Endothelial cell of umbilical vein (primary cell): ENCODE results near the gene RYR1. TPM values are rescaled to one million over a fixed set of nuclear protein-coding genes. Genes with fewer than 3 reads are reported as not detected.

ENCODE experiments used
- BruUV-seq: library from RNA; stranded (reverse); fragments of 400-500 nt; replicated peaks from 2 replicates; lab custom pipeline; 2021; lab: Mats Ljungman, UMichigan
- CTCF ChIA-PET: fragments of 300-600, 350-600 bp; sonication (Branson Sonifier 250); formaldehyde crosslinking; loops from one replicate; lab custom pipeline; 2021; ENCODE audit warnings: antibody characterized with exemption, inconsistent platforms; lab: Charles Lee
- POLR2A ChIA-PET: fragments of 300-600, 350-600 bp; sonication (Branson Sonifier 250); formaldehyde crosslinking; loops from one replicate; lab custom pipeline; 2021; ENCODE audit warnings: antibody characterized with exemption, inconsistent platforms; lab: Charles Lee
- DNase-seq: peaks from one replicate; pipeline ENCODE4 v3.0.0-alpha.2; 2011; ENCODE audit warnings: low read depth, low spot score
- FAIRE-seq: peaks from 2 replicates; lab custom pipeline; 2011; peaks lifted over from hg19 to GRCh38; lab: Jason Lieb, UNC
- H2AFZ ChIP-seq: 2 replicates; pipeline ENCODE4 v1.6.0; 2012; ENCODE audit warnings: low read depth, low read length, control low read depth, inconsistent platforms
- H3K27ac ChIP-seq: 2 replicates; pipeline ENCODE4 v1.5.1; 2011; ENCODE audit warnings: low read depth, mild to moderate bottlenecking, control low read depth, low read length, moderate library complexity; ENCODE audit not compliant: insufficient read depth
- H3K27me3 ChIP-seq, 2 experiments: 2 replicates each; pipeline versions ENCODE4 v1.6.0 to v1.6.1; 2011; ENCODE audit warnings: low read length in 2 of 2, mixed read lengths in 1 of 2; ENCODE audit not compliant: control insufficient read depth in 2 of 2, insufficient read depth in 2 of 2
- H3K36me3 ChIP-seq, 2 experiments: 2 replicates in 1 of 2; 3 replicates in 1 of 2; pipeline ENCODE4 v1.5.1; 2011; ENCODE audit warnings: low read length in 2 of 2, mild to moderate bottlenecking in 1 of 2, moderate library complexity in 1 of 2; ENCODE audit not compliant: control insufficient read depth in 2 of 2, insufficient read depth in 2 of 2; ENCODE audit errors: extremely low read depth in 1 of 2
- H3K4me1 ChIP-seq: 3 replicates; pipeline ENCODE4 v1.5.1; 2011; ENCODE audit warnings: mild to moderate bottlenecking, low read length; ENCODE audit not compliant: control insufficient read depth, insufficient read depth; ENCODE audit errors: extremely low read depth
- H3K4me2 ChIP-seq: 2 replicates; pipeline ENCODE4 v1.6.1; 2011; ENCODE audit warnings: low read length, control low read depth, mixed read lengths; ENCODE audit not compliant: insufficient read depth
- H3K4me3 ChIP-seq, 3 experiments: fragments of 200-600 bp in 1 of 3; sonication (generic), shearing (Covaris generic) in 1 of 3; replicated peaks in 1 of 3; 2 replicates each; pipeline ENCODE4 v1.5.1; 2011 to 2016; ENCODE audit warnings: control low read depth in 3 of 3, low read length in 3 of 3, mild to moderate bottlenecking in 2 of 3, inconsistent platforms in 1 of 3, low read depth in 1 of 3, moderate library complexity in 1 of 3; ENCODE audit not compliant: insufficient read depth in 1 of 3
- H3K79me2 ChIP-seq: 2 replicates; pipeline ENCODE4 v1.6.0; 2012; ENCODE audit warnings: low read length, inconsistent platforms; ENCODE audit not compliant: control insufficient read depth, insufficient read depth
- H3K9ac ChIP-seq: replicated peaks from 2 replicates; pipeline ENCODE3; 2011; ENCODE audit warnings: low read length, control low read depth; ENCODE audit not compliant: insufficient read depth; ENCODE audit errors: extremely low read depth
- H3K9me1 ChIP-seq: replicated peaks from 3 replicates; pipeline ENCODE4 v1.6.0; 2011; ENCODE audit warnings: mild to moderate bottlenecking, low read length; ENCODE audit not compliant: control insufficient read depth, insufficient read depth; ENCODE audit errors: extremely low read depth
- H3K9me3 ChIP-seq: replicated peaks from 2 replicates; pipeline ENCODE4 v1.5.1; 2012; ENCODE audit warnings: low read length, inconsistent platforms; ENCODE audit not compliant: control insufficient read depth, insufficient read depth
- H4K20me1 ChIP-seq: replicated peaks from 2 replicates; pipeline ENCODE3; 2011; ENCODE audit warnings: mild to moderate bottlenecking, low read length; ENCODE audit not compliant: control insufficient read depth, insufficient read depth; ENCODE audit errors: extremely low read depth
- EZH2 ChIP-seq: IDR thresholded peaks from 2 replicates; pipeline ENCODE4 v1.6.1; 2012; ENCODE audit warnings: borderline replicate concordance, low read depth, mild to moderate bottlenecking, moderate library complexity, low read length, inconsistent platforms; ENCODE audit not compliant: severe bottlenecking
- FOS ChIP-seq: IDR thresholded peaks from 2 replicates; pipeline ENCODE4 v1.6.1; 2011; ENCODE audit warnings: mild to moderate bottlenecking, low read length, moderate library complexity, borderline replicate concordance; ENCODE audit not compliant: insufficient read depth
- GATA2 ChIP-seq: IDR thresholded peaks from 2 replicates; pipeline ENCODE4 v1.7.0; 2011; ENCODE audit warnings: low read depth, mild to moderate bottlenecking, moderate library complexity, mixed read lengths, low read length; ENCODE audit not compliant: insufficient read length, insufficient read depth
- JUN ChIP-seq: IDR thresholded peaks from 2 replicates; pipeline ENCODE4 v1.6.1; 2011; ENCODE audit warnings: borderline replicate concordance, low read depth; ENCODE audit not compliant: insufficient read length, insufficient read depth
- MAX ChIP-seq: IDR thresholded peaks from 2 replicates; pipeline ENCODE4 v1.6.1; 2011; ENCODE audit not compliant: insufficient read depth, insufficient read length
- MYC ChIP-seq: IDR thresholded peaks from one replicate; pipeline ENCODE4 v1.6.1; 2011; ENCODE audit warnings: mild to moderate bottlenecking, low read depth, low read length
- POLR2A ChIP-seq: IDR thresholded peaks from 2 replicates; pipeline ENCODE4 v1.6.1; 2012; ENCODE audit warnings: low read depth, mild to moderate bottlenecking, control low read depth, low read length
- POLR2AphosphoS5 ChIP-seq: IDR thresholded peaks from 2 replicates; pipeline ENCODE4 v1.6.1; 2012; ENCODE audit warnings: low read depth, mild to moderate bottlenecking, control low read depth, low read length, moderate library complexity; ENCODE audit not compliant: insufficient read depth
- dilution Hi-C: fragments of 300-500 bp; cut with MboI; formaldehyde crosslinking; loops from one replicate; pipeline ENCODE4 v1.15.0; 2019; ENCODE audit warnings: low sequenced_read_pairs; ENCODE audit not compliant: extremely low pct_ligation_motif_present
- intact Hi-C: fragments of 100-400 bp; cut with micrococcal nuclease; formaldehyde crosslinking; loops from one replicate; pipeline ENCODE4 v1.10.0; 2022
- polyA plus RNA-seq, 4 experiments: library from polyadenylated mRNA; depleted of rRNA in 3 of 4; stranded (reverse) in 3 of 4; unstranded in 1 of 4; fragments of >200 nt; gene quantifications; 2 replicates each; pipeline versions ENCODE4 v1.2.1 to v1.2.3, GENCODE V29; 2011 to 2012; ENCODE audit warnings: missing spikeins in 1 of 4
- total RNA-seq: library from RNA; stranded (reverse); gene quantifications from 2 replicates; pipeline ENCODE4 v1.2.3, GENCODE V29; 2021
- TF ChIP-seq, protein P1 (sequence below), 2 donors: IDR thresholded peaks; 1 replicate in 1 of 2; 2 replicates in 1 of 2; pipeline ENCODE4 v1.5.1; 2011; ENCODE audit warnings: low read length in 2 of 2, mild to moderate bottlenecking in 2 of 2, moderate library complexity in 2 of 2, control low read depth in 1 of 2, inconsistent platforms in 1 of 2, low read depth in 1 of 2; ENCODE audit not compliant: insufficient read depth in 1 of 2; ENCODE audit errors: extremely low read depth in 1 of 2

RYR1 gene
- total and polyA plus RNA-seq, 2 donors (not counting 3 experiments of a cell fraction or from before 2014, with no cell fraction given): under 0.01 to 0.02 TPM

DNA sequence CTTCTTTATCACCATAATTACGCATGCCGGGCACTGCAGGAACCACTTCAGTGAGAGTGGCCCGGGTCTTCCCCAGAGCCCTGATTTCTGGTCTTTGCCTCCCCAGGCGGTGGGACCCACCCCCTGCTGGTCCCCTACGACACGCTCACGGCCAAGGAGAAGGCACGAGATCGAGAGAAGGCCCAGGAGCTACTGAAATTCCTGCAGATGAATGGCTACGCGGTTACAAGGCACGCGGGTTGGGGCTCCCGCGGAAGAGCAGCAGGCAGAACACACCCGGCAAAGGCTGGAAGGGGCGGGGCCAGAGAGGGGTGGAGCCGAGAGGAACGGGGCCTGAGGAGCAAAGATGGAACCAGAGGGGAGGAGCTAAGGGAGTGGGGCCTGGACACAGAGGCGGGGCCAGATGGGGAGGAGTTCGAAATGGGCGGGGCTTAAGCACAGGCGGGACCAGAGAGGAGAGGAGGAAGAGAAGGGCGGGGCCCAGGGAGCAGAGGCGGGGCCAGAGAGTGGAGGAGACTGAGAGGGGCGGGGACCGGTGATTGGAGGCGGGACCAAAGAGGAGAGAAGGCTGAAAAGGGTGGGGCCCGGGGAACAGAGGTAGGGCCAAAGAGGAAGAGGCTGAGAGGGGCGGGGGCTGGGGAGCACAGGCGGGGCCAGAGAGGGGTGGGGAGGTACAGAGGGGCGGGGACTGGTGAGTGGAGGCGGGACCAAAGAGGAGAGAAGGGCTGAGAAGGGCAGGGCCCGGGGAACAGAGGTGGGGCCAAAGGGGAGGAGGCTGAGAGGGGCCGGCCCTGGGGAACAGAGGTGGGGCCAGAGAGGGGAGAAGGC is 73.4 kb downstream of the RYR1 start:
- no TSS peak for BruUV-seq
- DNase-seq: peak; percentile 68

More for the DNA sequence above, 73.4 kb downstream of the RYR1 start:
- Histone ChIP-seq H3K4me2 (no peak overlapping the region), H2AFZ (peak overlapping the region; percentile 29), H3K27ac (no peak overlapping the region), H3K9me3 (no peaks in the 10 kb centered on the region), H3K36me3 (no peaks in the 10 kb centered on the region), H4K20me1 (no peaks in the 10 kb centered on the region), H3K9ac (no peak overlapping the region), H3K9me1 (no peaks in the 10 kb centered on the region), H3K27me3 (no peaks in the 10 kb centered on the region), H3K79me2 (no peaks in the 10 kb centered on the region), H3K4me1 (no peaks in the 10 kb centered on the region), H3K4me3 (no peak overlapping the region)
- dilution Hi-C loops: no loop called here
- no peak for TF ChIP-seq POLR2A
- no peak for TF ChIP-seq GATA2
- no peak for TF ChIP-seq EZH2
- no peak for TF ChIP-seq MYC
- TF ChIP-seq JUN: no peak
- TF ChIP-seq POLR2AphosphoS5: no peak
- TF ChIP-seq MAX: no peak
- TF ChIP-seq FOS: no peak
- TF ChIP-seq, protein P1, sequence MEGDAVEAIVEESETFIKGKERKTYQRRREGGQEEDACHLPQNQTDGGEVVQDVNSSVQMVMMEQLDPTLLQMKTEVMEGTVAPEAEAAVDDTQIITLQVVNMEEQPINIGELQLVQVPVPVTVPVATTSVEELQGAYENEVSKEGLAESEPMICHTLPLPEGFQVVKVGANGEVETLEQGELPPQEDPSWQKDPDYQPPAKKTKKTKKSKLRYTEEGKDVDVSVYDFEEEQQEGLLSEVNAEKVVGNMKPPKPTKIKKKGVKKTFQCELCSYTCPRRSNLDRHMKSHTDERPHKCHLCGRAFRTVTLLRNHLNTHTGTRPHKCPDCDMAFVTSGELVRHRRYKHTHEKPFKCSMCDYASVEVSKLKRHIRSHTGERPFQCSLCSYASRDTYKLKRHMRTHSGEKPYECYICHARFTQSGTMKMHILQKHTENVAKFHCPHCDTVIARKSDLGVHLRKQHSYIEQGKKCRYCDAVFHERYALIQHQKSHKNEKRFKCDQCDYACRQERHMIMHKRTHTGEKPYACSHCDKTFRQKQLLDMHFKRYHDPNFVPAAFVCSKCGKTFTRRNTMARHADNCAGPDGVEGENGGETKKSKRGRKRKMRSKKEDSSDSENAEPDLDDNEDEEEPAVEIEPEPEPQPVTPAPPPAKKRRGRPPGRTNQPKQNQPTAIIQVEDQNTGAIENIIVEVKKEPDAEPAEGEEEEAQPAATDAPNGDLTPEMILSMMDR (IDR thresholded peaks at IDR 0.05; ENCODE audit: extremely low read depth in 1 of 2, insufficient read depth in 1 of 2, low read depth in 1 of 2, low read length in 2 of 2): no peak
- intact Hi-C loops: no loop called here
- ChIA-PET POLR2A (interaction anchor here (0.7 kb wide), 1 partner anchor 119 kb away, joined by 3 read pairs; no protein-coding TSS in a partner anchor), CTCF (interaction anchor here (1.2 kb wide), 1 partner anchor 9 kb away, joined by 7 read pairs; no protein-coding TSS in a partner anchor)
- peak; percentile 50 for FAIRE-seq
